PC-9 (cell line): ENCODE results near the gene CYP2R1.

Source experiments
- CTCF ChIP-seq: fragments of 200-600 bp; sonication (generic); conservative IDR thresholded peaks from 2 replicates; pipeline ENCODE4 v1.6.1; 2017; ENCODE audit warnings: mixed run types, antibody characterized with exemption, mild to moderate bottlenecking, moderate library complexity
- EZH2 ChIP-seq: fragments of 200-600 bp; sonication (generic); IDR thresholded peaks from 2 replicates; pipeline ENCODE4 v1.8.0; 2017; ENCODE audit warnings: antibody characterized with exemption, low read depth

- no peak for TF ChIP-seq EZH2
- TF ChIP-seq CTCF, result no peak
Measured at GRCh38 chr11:14855890-14856289, 36.1 kb downstream of the CYP2R1 start.
